Ovary (tissue), 9 donors: Measurements from ENCODE around the gene HS1BP3. TPM values are rescaled to one million over a fixed set of nuclear protein-coding genes. Genes with fewer than 3 reads are reported as not detected.

ENCODE experiments used
- DNase-seq, 5 donors: peaks; one replicate each; pipeline ENCODE4 v3.0.0-alpha.2; 2019 to 2020
- H3K27ac ChIP-seq, 2 donors: fragments of 200-600 bp; one replicate each; pipeline versions ENCODE4 v1.5.1 to v1.8.0; 2019 to 2022
- H3K27me3 ChIP-seq: fragments of 200-600 bp; one replicate; pipeline ENCODE4 v1.8.0; 2022
- H3K36me3 ChIP-seq: fragments of 200-600 bp; sonication (generic); one replicate; pipeline ENCODE4 v1.5.1; 2019
- H3K4me1 ChIP-seq: one replicate; pipeline ENCODE4 v1.8.1; 2013; ENCODE audit warnings: mild to moderate bottlenecking, moderate library complexity; ENCODE audit not compliant: insufficient read depth
- H3K4me3 ChIP-seq: fragments of 200-600 bp; sonication (generic); one replicate; pipeline ENCODE4 v1.5.1; 2017
- H3K9me3 ChIP-seq, 2 donors: fragments of 200-600 bp in 1 of 2; sonication (generic) in 1 of 2; one replicate each; pipeline versions ENCODE4 v1.5.1 to v1.8.1; 2013 to 2019; ENCODE audit warnings: mild to moderate bottlenecking in 1 of 2, moderate library complexity in 1 of 2
- EP300 ChIP-seq: sonication (generic); formaldehyde crosslinking; IDR thresholded peaks from one replicate; pipeline ENCODE4 v1.6.1; 2017; ENCODE audit warnings: antibody characterized with exemption
- POLR2A ChIP-seq: fragments of 450-650 bp; IDR thresholded peaks from one replicate; pipeline ENCODE4 v1.6.1; 2017; ENCODE audit warnings: antibody characterized with exemption, mild to moderate bottlenecking, moderate library complexity
- WGBS, 3 donors: extraction: QIAGEN DNeasy Blood & Tissue Kit in 1 of 3; methylation state at CpG; one replicate each; pipeline versions ENCODE4 v1.1.5 to v1.1.7; 2013 to 2017; 5-methylcytosine and 5-hydroxymethylcytosine counted together
- intact Hi-C, 4 donors: fragments of 100-400 bp; cut with DNase I; formaldehyde crosslinking; loops; one replicate each; pipeline versions ENCODE4 v1.11.0 to v1.15.1; 2022 to 2023
- polyA plus RNA-seq, 2 donors: library from polyadenylated mRNA; stranded (reverse); fragments of 200-250 nt in 1 of 2; fragments of 350-450 nt in 1 of 2; fragmentation: Illumina TruSeq in 1 of 2; extraction: RNeasy Lipid Tissue Mini Kit (QIAGEN cat#74804) in 1 of 2; gene quantifications; one replicate each; pipeline ENCODE4 v1.2.3, GENCODE V29; 2013 to 2014
- total RNA-seq, 7 donors: library from RNA; depleted of rRNA in 2 of 7; stranded (reverse); fragments of >200 nt in 2 of 7; fragmentation: NEBNext Ultra II Directional in 3 of 7; extraction: Animal tissue kit (Norgen Biotek cat#: 25700) in 3 of 7; gene quantifications; one replicate each; pipeline versions ENCODE4 v1.1.0 to v1.2.4, GENCODE V29; 2016 to 2023
- TF ChIP-seq, protein P1 (sequence below), 3 donors: fragments of 450-650 bp in 2 of 3; fragments of 200-600 bp in 1 of 3; IDR thresholded peaks; one replicate each; pipeline versions ENCODE4 v1.5.1 to v1.8.0; 2016 to 2022; ENCODE audit warnings: antibody characterized with exemption in 3 of 3, mild to moderate bottlenecking in 1 of 3
- donor health status: DM: no; HTN: no; CAD: no; lungs with moderate emphysema.
- donor health status: DM: no; HTN: no; CAD: no.
- donor health status: Bipolar disorder and iron deficiency.
- donor health status: DM: yes; HTN: yes; CAD: no.
- donor health status: DM: no; HTN: no; CAD: no.
- donor health status: DM: yes; HTN: yes; CAD: no.

HS1BP3 gene
- total and polyA plus RNA-seq, 9 donors, result 12.0 to 24.4 (median 22.2) TPM

DNA sequence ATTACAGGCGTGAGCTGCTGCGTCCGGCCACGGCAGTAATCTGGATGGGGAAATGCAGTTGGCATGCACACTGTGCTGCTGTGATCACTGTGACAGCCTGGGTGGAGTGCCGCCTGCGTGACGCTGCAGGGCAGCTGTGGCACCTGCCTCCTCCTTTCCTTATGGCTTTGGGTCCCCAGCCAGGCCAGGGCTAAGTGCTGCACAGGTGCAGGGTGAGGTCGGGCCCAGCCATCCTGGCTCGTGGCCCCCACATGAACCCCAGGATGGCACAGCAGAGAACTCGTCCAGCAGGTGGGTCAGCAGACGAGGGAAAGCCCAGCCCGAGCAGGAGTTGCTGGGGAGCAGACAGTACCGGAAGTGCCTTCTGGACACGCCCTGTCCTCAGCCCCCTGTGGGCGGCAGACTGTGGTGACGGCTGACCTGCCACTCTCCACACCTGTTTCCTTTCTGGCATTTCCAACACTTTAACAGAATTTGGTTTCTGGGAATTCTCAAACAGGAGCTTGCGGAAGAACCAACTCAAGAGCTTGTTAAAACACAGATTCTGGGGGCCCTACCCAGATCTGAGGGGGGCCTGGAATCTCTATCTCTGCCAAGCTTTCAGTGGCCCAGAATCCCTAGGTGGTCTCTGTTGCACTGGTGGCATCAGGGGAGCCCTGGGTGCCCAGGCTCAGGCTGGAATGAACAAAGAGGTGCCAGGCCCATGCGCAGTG, 16.9 kb downstream of the HS1BP3 start:
- H3K27ac ChIP-seq, result peak overlapping the region in 1 of 2 donors; percentile 33
- no peaks in the 10 kb centered on the region for H3K9me3 ChIP-seq
- peaks cover 4% of the 10 kb centered on the region for H3K4me1 ChIP-seq
- WGBS, 3 donors, result 83 to 92% (median 90%) methylated on average over 18 of the region's 18 CpGs
- intact Hi-C loops, result loop anchor here in 2 of 4 donors (2.0 kb wide), 2 partner anchors 185 to 189 kb away; no protein-coding TSS in a partner anchor
- no peaks in the 10 kb centered on the region for H3K27me3 ChIP-seq
- DNase-seq, result peak in 2 of 5 donors; percentile 36 to 44
- TF ChIP-seq, protein P1, sequence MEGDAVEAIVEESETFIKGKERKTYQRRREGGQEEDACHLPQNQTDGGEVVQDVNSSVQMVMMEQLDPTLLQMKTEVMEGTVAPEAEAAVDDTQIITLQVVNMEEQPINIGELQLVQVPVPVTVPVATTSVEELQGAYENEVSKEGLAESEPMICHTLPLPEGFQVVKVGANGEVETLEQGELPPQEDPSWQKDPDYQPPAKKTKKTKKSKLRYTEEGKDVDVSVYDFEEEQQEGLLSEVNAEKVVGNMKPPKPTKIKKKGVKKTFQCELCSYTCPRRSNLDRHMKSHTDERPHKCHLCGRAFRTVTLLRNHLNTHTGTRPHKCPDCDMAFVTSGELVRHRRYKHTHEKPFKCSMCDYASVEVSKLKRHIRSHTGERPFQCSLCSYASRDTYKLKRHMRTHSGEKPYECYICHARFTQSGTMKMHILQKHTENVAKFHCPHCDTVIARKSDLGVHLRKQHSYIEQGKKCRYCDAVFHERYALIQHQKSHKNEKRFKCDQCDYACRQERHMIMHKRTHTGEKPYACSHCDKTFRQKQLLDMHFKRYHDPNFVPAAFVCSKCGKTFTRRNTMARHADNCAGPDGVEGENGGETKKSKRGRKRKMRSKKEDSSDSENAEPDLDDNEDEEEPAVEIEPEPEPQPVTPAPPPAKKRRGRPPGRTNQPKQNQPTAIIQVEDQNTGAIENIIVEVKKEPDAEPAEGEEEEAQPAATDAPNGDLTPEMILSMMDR (IDR thresholded peaks at IDR 0.05), result peak in 1 of 3 donors; percentile 6
- no peak for TF ChIP-seq EP300
- H3K36me3 ChIP-seq, result no peaks in the 10 kb centered on the region
- H3K4me3 ChIP-seq, result no peak overlapping the region

DNA sequence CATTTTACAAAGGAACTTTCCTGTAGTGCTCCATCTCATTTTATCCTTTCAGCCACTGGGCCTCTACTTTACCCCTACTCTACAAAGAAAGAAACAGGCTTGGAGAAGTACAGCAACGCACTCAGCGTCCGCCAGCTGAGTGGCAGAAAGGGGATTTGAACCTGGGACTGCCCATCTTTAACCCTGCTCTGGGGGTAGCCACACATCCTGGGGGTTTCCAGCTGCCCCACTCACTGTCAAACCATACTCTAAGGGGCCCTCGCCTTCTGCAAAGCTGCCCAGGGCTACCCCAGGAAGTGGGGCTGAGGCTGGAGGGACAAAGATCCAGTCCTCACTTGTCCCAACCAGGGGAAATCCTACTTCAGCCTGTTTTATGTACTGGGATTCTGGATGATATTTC, 17.9 kb downstream of the HS1BP3 start:
- no peak for TF ChIP-seq EP300
- TF ChIP-seq POLR2A, result no peak
- TF ChIP-seq, protein P1 (IDR thresholded peaks at IDR 0.05), result no peak
- Histone ChIP-seq H3K27me3 (no peaks in the 10 kb centered on the region), H3K9me3 (no peaks in the 10 kb centered on the region), H3K36me3 (no peaks in the 10 kb centered on the region), H3K4me1 (peaks cover 4% of the 10 kb centered on the region), H3K4me3 (no peak overlapping the region), H3K27ac (no peak overlapping the region)
- intact Hi-C loops, result no loop called here
- WGBS, 3 donors, result 97 to 99% (median 98%) methylated on average over 4 of the region's 4 CpGs
- no peak for DNase-seq

DNA sequence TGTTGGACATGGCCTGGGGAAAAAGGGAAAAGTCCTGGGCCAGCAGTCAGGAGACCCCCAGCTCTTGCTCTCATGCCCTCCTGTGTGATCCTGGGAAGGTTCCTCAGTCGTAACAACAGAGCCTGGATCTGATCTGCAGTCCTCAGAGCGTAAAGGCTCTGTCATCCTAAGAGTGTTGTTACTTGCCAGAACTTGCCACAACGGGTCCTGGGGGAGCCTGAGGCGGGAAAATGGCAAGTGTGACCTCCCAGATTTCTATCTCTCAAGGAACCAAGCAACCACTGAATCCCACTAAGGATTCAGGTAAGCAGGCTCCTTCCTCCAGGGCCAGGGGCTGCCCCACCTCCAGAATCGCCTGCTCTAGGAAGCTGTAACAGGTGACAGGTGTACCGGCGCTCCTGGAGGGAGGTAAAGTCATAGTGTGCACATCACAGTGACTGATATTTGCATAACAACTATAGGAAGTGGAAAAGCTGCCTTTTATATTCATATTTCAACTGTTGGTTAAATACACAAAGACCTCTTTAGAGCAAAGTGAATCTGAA, 18.4 kb downstream of the HS1BP3 start:
- Histone ChIP-seq H3K4me1 (peaks cover 4% of the 10 kb centered on the region), H3K36me3 (no peaks in the 10 kb centered on the region), H3K4me3 (no peak overlapping the region), H3K9me3 (no peaks in the 10 kb centered on the region), H3K27me3 (no peaks in the 10 kb centered on the region), H3K27ac (no peak overlapping the region)
- 90 to 94% (median 91%) methylated on average over 7 of the region's 7 CpGs for WGBS, 3 donors
- intact Hi-C loops, result no loop called here
- DNase-seq, result no peak
- TF ChIP-seq EP300 (no peak), POLR2A (no peak)
- TF ChIP-seq, protein P1 (IDR thresholded peaks at IDR 0.05), result no peak

DNA sequence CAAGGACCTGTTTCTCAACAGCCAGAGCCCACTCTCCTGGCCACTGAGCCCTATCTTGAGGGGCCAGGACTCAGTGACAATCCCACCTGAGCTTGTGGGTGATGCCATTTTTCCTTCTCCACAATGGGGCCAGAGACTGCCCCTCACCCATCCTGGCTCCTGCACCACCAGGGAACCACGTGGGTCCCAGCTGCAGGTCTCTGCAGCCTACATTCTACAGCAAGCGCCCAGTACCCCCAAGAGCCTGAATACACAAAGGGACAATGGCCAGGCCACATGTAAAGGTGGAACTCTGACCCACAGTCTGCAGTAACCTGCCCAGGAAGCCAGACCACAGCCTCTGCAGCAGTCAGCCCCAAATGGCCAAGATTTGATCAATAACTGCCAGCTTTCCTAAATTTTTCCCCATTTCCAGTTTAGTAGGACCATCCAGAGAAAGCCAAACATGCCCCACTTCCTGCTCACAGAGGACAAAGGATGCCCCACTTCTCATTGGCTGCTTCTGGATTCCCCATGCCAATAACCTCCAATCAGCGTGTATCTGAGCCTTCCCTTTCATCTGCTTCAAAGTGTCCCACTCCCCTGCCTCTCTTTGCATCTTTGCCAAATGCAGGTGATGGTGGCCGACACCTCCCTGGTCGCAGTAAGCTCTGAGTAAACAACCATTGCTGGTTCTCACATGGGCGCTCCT, 19.1 kb downstream of the HS1BP3 start:
- Histone ChIP-seq H3K4me1 (peaks cover 4% of the 10 kb centered on the region), H3K9me3 (no peaks in the 10 kb centered on the region), H3K4me3 (no peak overlapping the region), H3K27me3 (no peaks in the 10 kb centered on the region), H3K27ac (no peak overlapping the region), H3K36me3 (no peaks in the 10 kb centered on the region)
- TF ChIP-seq POLR2A, result no peak
- TF ChIP-seq, protein P1 (IDR thresholded peaks at IDR 0.05), result no peak
- no peak for TF ChIP-seq EP300
- WGBS, 3 donors, result 83 to 88% (median 86%) methylated on average over 6 of the region's 6 CpGs
- intact Hi-C loops, result no loop called here
- DNase-seq, result no peak
